GM12878 (cell line): Measurements from ENCODE around the gene SPTAN1. TPM values are rescaled to one million over a fixed set of nuclear protein-coding genes. Genes with fewer than 3 reads are reported as not detected.

Experiments
- ATAC-seq: fragments of 200-7000 bp; cut with Tn5 transposase; 3 replicates; pipeline ENCODE4 v1.9.1; 2020; ENCODE audit warnings: mild to moderate bottlenecking, moderate library complexity
- BruUV-seq: library from RNA; stranded (reverse); fragments of 400-500 nt; replicated peaks from 2 replicates; lab custom pipeline; 2021; lab: Mats Ljungman, UMichigan
- CTCF ChIA-PET: fragments of 300-600 bp; sonication (Branson Sonifier 250); formaldehyde crosslinking; extraction: SDS; loops from one replicate; lab custom pipeline; 2021; ENCODE audit warnings: inconsistent platforms; lab: Yijun Ruan, JAX
- POLR2A ChIA-PET: fragments of 350-600 bp; formaldehyde crosslinking; extraction: SDS; loops from one replicate; lab custom pipeline; 2021; ENCODE audit warnings: inconsistent platforms; lab: Charles Lee
- RAD21 ChIA-PET: fragments of 300-600 bp; sonication (Branson Sonifier 250); formaldehyde crosslinking; loops from one replicate; lab custom pipeline; 2023; ENCODE audit warnings: antibody characterized with exemption; ENCODE audit not compliant: unreplicated experiment; lab: Charles Lee
- SMC1A ChIA-PET: fragments of 300-600 bp; sonication (Branson Sonifier 250); formaldehyde crosslinking; loops from one replicate; lab custom pipeline; 2023; ENCODE audit not compliant: unreplicated experiment, uncharacterized antibody; lab: Charles Lee
- DNase-seq: peaks from one replicate; pipeline ENCODE4 v3.0.0-alpha.2; 2011; ENCODE audit warnings: low read depth, low spot score
- FAIRE-seq: peaks from 3 replicates; lab custom pipeline; 2011; peaks lifted over from hg19 to GRCh38; lab: Jason Lieb, UNC
- H2AFZ ChIP-seq: 2 replicates; pipeline ENCODE4 v1.6.0; 2011; ENCODE audit warnings: low read depth, low read length, control low read depth; ENCODE audit not compliant: control insufficient read depth
- H3K27ac ChIP-seq: 2 replicates; pipeline ENCODE4 v1.5.1; 2011; ENCODE audit warnings: control low read depth; ENCODE audit not compliant: control insufficient read depth, insufficient read depth
- H3K27me3 ChIP-seq, 2 experiments: replicated peaks in 1 of 2; 2 replicates each; pipeline versions ENCODE4 v1.6.0 to v1.6.1; 2011; ENCODE audit warnings: low read length in 1 of 2; ENCODE audit not compliant: control insufficient read depth in 2 of 2, insufficient read depth in 2 of 2
- H3K36me3 ChIP-seq, 2 experiments: 2 replicates each; pipeline ENCODE4 v1.5.1; 2011; ENCODE audit warnings: low read length in 1 of 2; ENCODE audit not compliant: control insufficient read depth in 2 of 2, insufficient read depth in 2 of 2
- H3K4me1 ChIP-seq: 2 replicates; pipeline ENCODE4 v1.6.1; 2011; ENCODE audit warnings: mild to moderate bottlenecking, low read length, moderate library complexity, mixed read lengths; ENCODE audit not compliant: control insufficient read depth, insufficient read depth
- H3K4me2 ChIP-seq: 2 replicates; pipeline ENCODE4 v1.6.0; 2011; ENCODE audit warnings: control low read depth; ENCODE audit not compliant: control insufficient read depth, insufficient read depth
- H3K4me3 ChIP-seq: fragments of 200-600 bp; sonication (generic); 2 replicates; pipeline ENCODE4 v1.5.1; 2016
- H3K79me2 ChIP-seq: 2 replicates; pipeline ENCODE4 v1.6.0; 2011; ENCODE audit warnings: low read length; ENCODE audit not compliant: control insufficient read depth, insufficient read depth
- H3K9ac ChIP-seq: 2 replicates; pipeline ENCODE4 v1.8.0; 2011; ENCODE audit warnings: low read length, control low read depth, mixed read lengths; ENCODE audit not compliant: control insufficient read depth, insufficient read depth
- H3K9me3 ChIP-seq: replicated peaks from 3 replicates; pipeline ENCODE4 v1.5.1; 2011; ENCODE audit warnings: mild to moderate bottlenecking, low read length; ENCODE audit not compliant: control insufficient read depth, insufficient read depth
- H4K20me1 ChIP-seq: 2 replicates; pipeline ENCODE4 v1.6.0; 2011; ENCODE audit not compliant: control insufficient read depth, insufficient read depth
- BHLHE40 ChIP-seq, 2 experiments: fragments of 450-650 bp in 1 of 2; IDR thresholded peaks; 2 replicates each; pipeline ENCODE4 v1.6.1; 2011 to 2017; ENCODE audit warnings: low read depth in 2 of 2, borderline replicate concordance in 1 of 2, improper control_type of control experiment in 1 of 2, low read length in 1 of 2, mild to moderate bottlenecking in 1 of 2
- CBX5 ChIP-seq: sonication (generic); IDR thresholded peaks from 2 replicates; pipeline ENCODE4 v1.6.1; 2016; ENCODE audit warnings: low read depth, moderate library complexity, mild to moderate bottlenecking, inconsistent platforms
- EZH2 ChIP-seq: IDR thresholded peaks from 2 replicates; pipeline ENCODE4 v1.6.1; 2012; ENCODE audit warnings: low read depth, mild to moderate bottlenecking, control low read depth, inconsistent platforms, low read length, borderline replicate concordance; ENCODE audit not compliant: control insufficient read depth
- IRF4 ChIP-seq: IDR thresholded peaks from 2 replicates; pipeline ENCODE4 v1.6.1; 2011; ENCODE audit warnings: low read depth, low read length
- POLR2A ChIP-seq: IDR thresholded peaks from 2 replicates; pipeline ENCODE4 v1.6.1; 2011; ENCODE audit warnings: low read depth, mild to moderate bottlenecking, low read length
- POU2F2 ChIP-seq: IDR thresholded peaks from 3 replicates; pipeline ENCODE4 v1.6.1; 2011; ENCODE audit warnings: low read depth, mild to moderate bottlenecking, low read length, borderline replicate concordance
- RELA ChIP-seq: fragments of 450-650 bp; IDR thresholded peaks from 2 replicates; pipeline ENCODE4 v1.8.0; 2014; ENCODE audit warnings: borderline replicate concordance; ENCODE audit not compliant: partially characterized antibody
- RFX5 ChIP-seq: IDR thresholded peaks from 2 replicates; pipeline ENCODE4 v1.6.1; 2011; ENCODE audit warnings: low read depth, low read length, improper control_type of control experiment
- SMC3 ChIP-seq: IDR thresholded peaks from 2 replicates; pipeline ENCODE4 v1.6.1; 2011; ENCODE audit warnings: low read length, improper control_type of control experiment, borderline replicate concordance
- SREBF2 ChIP-seq: IDR thresholded peaks from 2 replicates; pipeline ENCODE4 v1.6.1; 2012; ENCODE audit warnings: mild to moderate bottlenecking, low read length
- TBL1XR1 ChIP-seq: IDR thresholded peaks from 2 replicates; pipeline ENCODE4 v1.6.1; 2012; ENCODE audit warnings: low read depth, low read length, improper control_type of control experiment
- TCF7 ChIP-seq: IDR thresholded peaks from 2 replicates; pipeline ENCODE4 v1.6.1; 2014; ENCODE audit warnings: antibody characterized with exemption, borderline replicate concordance
- WRNIP1 ChIP-seq: IDR thresholded peaks from 2 replicates; pipeline ENCODE4 v1.6.1; 2011; ENCODE audit warnings: low read depth, low read length, improper control_type of control experiment, borderline replicate concordance
- ZNF207 ChIP-seq: fragments of 450-650 bp; IDR thresholded peaks from 2 replicates; pipeline ENCODE4 v1.6.1; 2014; ENCODE audit warnings: antibody characterized with exemption, mild to moderate bottlenecking, borderline replicate concordance
- ZNF24 ChIP-seq: fragments of 450-650 bp; IDR thresholded peaks from 2 replicates; pipeline ENCODE4 v1.6.1; 2017; ENCODE audit warnings: antibody characterized with exemption, mild to moderate bottlenecking
- ZNF384 ChIP-seq: IDR thresholded peaks from 2 replicates; pipeline ENCODE4 v1.6.1; 2012; ENCODE audit warnings: low read depth, mild to moderate bottlenecking, low read length, improper control_type of control experiment, borderline replicate concordance
- ZSCAN29 ChIP-seq: fragments of 450-650 bp; IDR thresholded peaks from 2 replicates; pipeline ENCODE4 v1.6.1; 2017; ENCODE audit warnings: mild to moderate bottlenecking, moderate library complexity
- ZZZ3 ChIP-seq: IDR thresholded peaks from 2 replicates; pipeline ENCODE4 v1.6.1; 2011; ENCODE audit warnings: low read depth; ENCODE audit not compliant: control insufficient read depth, insufficient read length
- WGBS: methylation state at CpG from one replicate; pipeline ENCODE4 v1.1.6; 2016; ENCODE audit warnings: low lambda C conversion rate; ENCODE audit not compliant: insufficient replicate concordance, insufficient coverage; ENCODE audit errors: missing lambda C conversion rate; 5-methylcytosine and 5-hydroxymethylcytosine counted together
- in situ Hi-C: fragments of 300-500 bp; cut with MboI; formaldehyde crosslinking; loops from 9 replicates; pipeline ENCODE4 v1.14.3; 2018; ENCODE audit warnings: mixed read lengths
- intact Hi-C: fragments of 100-400 bp; cut with micrococcal nuclease; formaldehyde crosslinking; loops from one replicate; pipeline ENCODE4 v1.14.2; 2022; ENCODE audit not compliant: unreplicated experiment
- polyA plus RNA-seq, 11 experiments: library from polyadenylated mRNA; depleted of rRNA in 4 of 11; unstranded in 6 of 11; stranded (reverse) in 5 of 11; fragments of >200 nt; fragmentation: Nextera tagmentation in 4 of 11; fragmentation: Illumina TruSeq in 1 of 11; extraction: Ambion mirVana in 4 of 11; extraction: Trizol in 1 of 11; gene quantifications; 1 replicate in 1 of 11; 2 replicates in 10 of 11; pipeline versions ENCODE4 v1.2.1 to v1.2.3, GENCODE V29; 2011 to 2016; ENCODE audit warnings: inconsistent platforms in 2 of 11, missing spikeins in 2 of 11, low read depth in 1 of 11
- total RNA-seq, 4 experiments: library from RNA; depleted of rRNA in 3 of 4; stranded (reverse); fragments of >200 nt in 3 of 4; fragmentation: Illumina TruSeq in 1 of 4; extraction: Trizol in 1 of 4; gene quantifications; 2 replicates each; pipeline versions ENCODE4 v1.2.1 to v1.2.3, GENCODE V29; 2013 to 2021
- TF ChIP-seq, protein P1 (sequence below): fragments of 450-650 bp; IDR thresholded peaks from 2 replicates; pipeline ENCODE4 v1.6.1; 2017; ENCODE audit warnings: borderline replicate concordance

SPTAN1 gene
- total and polyA plus RNA-seq, 10 of the 15 experiments (the other 5 are each of a cell fraction or from before 2014, with no cell fraction given): 18.7 to 156 (median 73.6) TPM

GRCh38 chr9:128643519-128644300 is 91.3 kb downstream of the SPTAN1 start:
- intact Hi-C loops: loop anchor here (2.0 to 10.0 kb wide), 2 partner anchors 39 to 171 kb away; partner anchors contain the start of gene ENDOG
- CTCF ChIA-PET: interaction anchor here (0.8 to 2.2 kb wide), 7 partner anchors 13 to 285 kb away, joined by 3 to 7 read pairs (median 3); partner anchors contain the start of genes DYNC2I2, PKN3 and SPOUT1
- H3K27me3 ChIP-seq: no peaks in the 10 kb centered on the region
- SMC1A ChIA-PET: interaction anchor here (0.7 to 2.4 kb wide), 10 partner anchors 11 to 92 kb away, joined by 3 to 12 read pairs (median 5); partner anchors contain the start of gene SET
- H3K4me3 ChIP-seq: no peak overlapping the region
- 3% methylated on average over 10 of the region's 12 CpGs for WGBS
- H2AFZ ChIP-seq: peak overlapping the region; percentile 97
- in situ Hi-C loops: no loop called here
- H3K4me2 ChIP-seq: peak overlapping the region; percentile 72
- H3K9me3 ChIP-seq: no peaks in the 10 kb centered on the region
- RAD21 ChIA-PET: interaction anchor here (0.7 to 1.9 kb wide), 13 partner anchors 8 to 175 kb away, joined by 3 to 7 read pairs (median 3); partner anchors contain the start of genes DYNC2I2, ENDOG, SET and SPTAN1
- H3K36me3 ChIP-seq: no peaks in the 10 kb centered on the region
- H3K4me1 ChIP-seq: peaks cover 11% of the 10 kb centered on the region
- H4K20me1 ChIP-seq: no peaks in the 10 kb centered on the region
- FAIRE-seq (no peak), ATAC-seq (peak; percentile 88), DNase-seq (peak; percentile 80)
- POLR2A ChIA-PET: interaction anchor here (0.5 to 3.6 kb wide), 21 partner anchors 9 to 273 kb away, joined by 3 to 33 read pairs (median 4); partner anchors contain the start of genes ENDOG, SET, SPTAN1 and URM1
- peaks cover 5% of the 10 kb centered on the region for H3K79me2 ChIP-seq
- peak overlapping the region; percentile 95 for H3K27ac ChIP-seq
- BruUV-seq: no TSS peak
- H3K9ac ChIP-seq: peak overlapping the region; percentile 63
- TF ChIP-seq RFX5 (no peak), RELA (peak; percentile 24), ZNF207 (0 out of 2 replicates have a peak, but pooled peaks have one; percentile 59), IRF4 (no peak), EZH2 (no peak), SREBF2 (no peak), BHLHE40 (IDR thresholded peaks at IDR 0.05; ENCODE audit: borderline replicate concordance in 1 of 2, low read depth in 2 of 2, low read length in 1 of 2) (peak in 1 of 2 experiments; percentile 56; a peak in 2 of 4 replicates), CBX5 (no peak), POU2F2 (0 out of 3 replicates have a peak, but pooled peaks have one; percentile 12), SMC3 (no peak), TBL1XR1 (0 out of 2 replicates have a peak, but pooled peaks have one; percentile 29), TCF7 (no peak), ZSCAN29 (no peak), WRNIP1 (no peak), POLR2A (peak; percentile 73), ZNF384 (peak; percentile 83), ZZZ3 (no peak), ZNF24 (peak; percentile 96)
- TF ChIP-seq, protein P1, sequence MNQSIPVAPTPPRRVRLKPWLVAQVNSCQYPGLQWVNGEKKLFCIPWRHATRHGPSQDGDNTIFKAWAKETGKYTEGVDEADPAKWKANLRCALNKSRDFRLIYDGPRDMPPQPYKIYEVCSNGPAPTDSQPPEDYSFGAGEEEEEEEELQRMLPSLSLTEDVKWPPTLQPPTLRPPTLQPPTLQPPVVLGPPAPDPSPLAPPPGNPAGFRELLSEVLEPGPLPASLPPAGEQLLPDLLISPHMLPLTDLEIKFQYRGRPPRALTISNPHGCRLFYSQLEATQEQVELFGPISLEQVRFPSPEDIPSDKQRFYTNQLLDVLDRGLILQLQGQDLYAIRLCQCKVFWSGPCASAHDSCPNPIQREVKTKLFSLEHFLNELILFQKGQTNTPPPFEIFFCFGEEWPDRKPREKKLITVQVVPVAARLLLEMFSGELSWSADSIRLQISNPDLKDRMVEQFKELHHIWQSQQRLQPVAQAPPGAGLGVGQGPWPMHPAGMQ: no peak
